ENCODE data around the gene NLRC4. TPM values are rescaled to one million over a fixed set of nuclear protein-coding genes. Genes with fewer than 3 reads are reported as not detected.

The NLRC4 gene
- total RNA-seq = not detected in 2 replicates

GRCh38 chr2:32264422-32265105 is at the start of gene NLRC4:
TSS of gene NLRC4 (minus strand) at chr2:32264886. CDS start at chr2:32256775, 8,111 bp downstream.

GRCh38 chr2:32277674-32278477 is 13.2 kb upstream of the NLRC4 start, which contains the start of gene YIPF4:
TSS of gene YIPF4 (plus strand) at chr2:32277904. CDS start at chr2:32278156, 252 bp downstream.

Small RNA genes within 50 kb of the gene (small RNA-seq; reads per million reads assigned to genes)
- not detected for gene RNU6-647P

Other genes starting within 250 kb of the NLRC4 start
- gene DPY30, start 225.1 kb downstream of the NLRC4 start, total RNA-seq = 37.3 and 53.6 TPM in 2 replicates
- 15.4 and 23.1 TPM in 2 replicates for gene SPAST, start 201.3 kb downstream of the NLRC4 start, total RNA-seq
- gene SLC30A6, start 99.0 kb downstream of the NLRC4 start, total RNA-seq = 19.1 and 25.2 TPM in 2 replicates
- gene YIPF4, start 13.0 kb upstream of the NLRC4 start, total RNA-seq = 10.3 and 11.5 TPM in 2 replicates
- gene BIRC6, start 92.1 kb upstream of the NLRC4 start, total RNA-seq = 118 and 152 TPM in 2 replicates